DND-41 (cell line): ENCODE results near the gene POFUT2.

Source experiments
- ATAC-seq: fragments of 200-7000 bp; cut with Tn5 transposase; 3 replicates; pipeline ENCODE4 v1.9.1; 2021; ENCODE audit warnings: low read depth; ENCODE audit not compliant: insufficient read depth
- DNase-seq: peaks from one replicate; pipeline ENCODE4 v3.0.0-alpha.2; 2020
- H2AFZ ChIP-seq: 2 replicates; pipeline ENCODE4 v1.6.0; 2012; ENCODE audit warnings: low read depth, low read length
- H3K27ac ChIP-seq: 2 replicates; pipeline ENCODE4 v1.5.1; 2012; ENCODE audit warnings: low read length, inconsistent platforms
- H3K27me3 ChIP-seq: fragments of 200-600 bp; sonication (generic); 2 replicates; pipeline ENCODE4 v1.6.0; 2012; ENCODE audit warnings: low read length, mild to moderate bottlenecking, inconsistent platforms; ENCODE audit not compliant: insufficient read depth, poor library complexity
- H3K36me3 ChIP-seq: 2 replicates; pipeline ENCODE4 v1.5.1; 2012; ENCODE audit warnings: low read length, inconsistent platforms; ENCODE audit not compliant: insufficient read depth
- H3K4me1 ChIP-seq: 2 replicates; pipeline ENCODE4 v1.5.1; 2012; ENCODE audit warnings: mild to moderate bottlenecking, low read length; ENCODE audit not compliant: insufficient read depth
- H3K4me2 ChIP-seq: 2 replicates; pipeline ENCODE4 v1.6.0; 2012; ENCODE audit warnings: mild to moderate bottlenecking, moderate library complexity, low read length, inconsistent platforms; ENCODE audit not compliant: insufficient read depth
- H3K4me3 ChIP-seq, 2 experiments: fragments of 200-600 bp in 1 of 2; shearing (Covaris generic) in 1 of 2; 2 replicates each; pipeline ENCODE4 v1.5.1; 2012 to 2016; ENCODE audit warnings: inconsistent platforms in 2 of 2, low read length in 2 of 2, mild to moderate bottlenecking in 2 of 2, low read depth in 1 of 2, moderate library complexity in 1 of 2
- H3K79me2 ChIP-seq: 2 replicates; pipeline ENCODE4 v1.6.0; 2012; ENCODE audit warnings: low read length, inconsistent platforms; ENCODE audit not compliant: insufficient read depth
- H3K9ac ChIP-seq: 2 replicates; pipeline ENCODE4 v1.6.0; 2012; ENCODE audit warnings: low read depth, mild to moderate bottlenecking, inconsistent platforms, low read length, moderate library complexity
- H3K9me3 ChIP-seq: 2 replicates; pipeline ENCODE4 v1.5.1; 2012; ENCODE audit warnings: low read length, moderate library complexity, mild to moderate bottlenecking, inconsistent platforms; ENCODE audit not compliant: insufficient read depth, severe bottlenecking
- H4K20me1 ChIP-seq: 2 replicates; pipeline ENCODE4 v1.6.0; 2012; ENCODE audit warnings: low read length; ENCODE audit not compliant: insufficient read depth
- CTCF ChIP-seq: IDR thresholded peaks from 2 replicates; pipeline ENCODE4 v1.5.1; 2012; ENCODE audit warnings: borderline replicate concordance, low read length, moderate library complexity, mild to moderate bottlenecking; ENCODE audit not compliant: poor library complexity, severe bottlenecking; ENCODE audit errors: extremely low read depth
- EZH2 ChIP-seq: IDR thresholded peaks from 3 replicates; pipeline ENCODE4 v1.6.1; 2012; ENCODE audit warnings: borderline replicate concordance, low read depth, mild to moderate bottlenecking, moderate library complexity, low read length, inconsistent platforms; ENCODE audit not compliant: severe bottlenecking

Gene POFUT2

GRCh38 chr21:45250272-45250671 is 37.4 kb downstream of the POFUT2 start:
- DNase-seq (no peak), ATAC-seq (no peak)
- H3K36me3 ChIP-seq, result no peaks in the 10 kb centered on the region
- H3K27me3 ChIP-seq, result no peaks in the 10 kb centered on the region
- H3K9me3 ChIP-seq, result no peaks in the 10 kb centered on the region
- no peak overlapping the region for H3K27ac ChIP-seq
- H3K79me2 ChIP-seq, result no peaks in the 10 kb centered on the region
- H4K20me1 ChIP-seq, result no peaks in the 10 kb centered on the region; the same call in none of the 2 replicates
- no peaks in the 10 kb centered on the region for H3K4me1 ChIP-seq
- H3K4me2 ChIP-seq, result no peak overlapping the region
- H3K9ac ChIP-seq, result no peak overlapping the region
- no peak overlapping the region for H3K4me3 ChIP-seq
- no peak for TF ChIP-seq EZH2
- TF ChIP-seq CTCF, result no peak
- H2AFZ ChIP-seq, result no peak overlapping the region

- Histone ChIP-seq H3K4me3 (no peak overlapping the region), H3K4me2 (no peak overlapping the region), H3K9me3 (no peaks in the 10 kb centered on the region), H3K79me2 (no peaks in the 10 kb centered on the region), H3K4me1 (no peaks in the 10 kb centered on the region), H3K9ac (no peak overlapping the region), H3K36me3 (no peaks in the 10 kb centered on the region), H2AFZ (no peak overlapping the region), H3K27ac (no peak overlapping the region), H4K20me1 (no peaks in the 10 kb centered on the region; the same call in 1 of the 2 replicates), H3K27me3 (no peaks in the 10 kb centered on the region)
- no peak for ATAC-seq
- DNase-seq, result no peak
- TF ChIP-seq CTCF, result no peak
- no peak for TF ChIP-seq EZH2
Observed at GRCh38 chr21:45249626-45250025, 38.1 kb downstream of the POFUT2 start.

- no peak for ATAC-seq
- no peaks in the 10 kb centered on the region for H3K36me3 ChIP-seq
- no peak overlapping the region for H3K4me3 ChIP-seq
- H3K27ac ChIP-seq, result no peak overlapping the region
- H2AFZ ChIP-seq, result no peak overlapping the region
- H4K20me1 ChIP-seq, result no peaks in the 10 kb centered on the region; the same call in 1 of the 2 replicates
- no peaks in the 10 kb centered on the region for H3K79me2 ChIP-seq
- TF ChIP-seq EZH2 (no peak), CTCF (no peak)
- H3K4me1 ChIP-seq, result no peaks in the 10 kb centered on the region
- H3K27me3 ChIP-seq, result no peaks in the 10 kb centered on the region
- H3K9ac ChIP-seq, result no peak overlapping the region
- no peaks in the 10 kb centered on the region for H3K9me3 ChIP-seq
- DNase-seq, result no peak
- H3K4me2 ChIP-seq, result no peak overlapping the region
Observed at GRCh38 chr21:45248893-45249381, 38.8 kb downstream of the POFUT2 start.

- Histone ChIP-seq H3K27ac (no peak overlapping the region), H3K4me1 (no peaks in the 10 kb centered on the region), H3K27me3 (no peaks in the 10 kb centered on the region), H3K4me2 (no peak overlapping the region), H3K79me2 (no peaks in the 10 kb centered on the region), H2AFZ (no peak overlapping the region), H3K9me3 (no peaks in the 10 kb centered on the region), H4K20me1 (no peaks in the 10 kb centered on the region; the same call in 1 of the 2 replicates), H3K36me3 (no peaks in the 10 kb centered on the region), H3K4me3 (no peak overlapping the region), H3K9ac (no peak overlapping the region)
- ATAC-seq (no peak), DNase-seq (no peak)
- TF ChIP-seq CTCF (no peak), EZH2 (no peak)
Observed at GRCh38 chr21:45248301-45248892, 39.3 kb downstream of the POFUT2 start.
